Astrocyte (in vitro differentiated cells and primary cell): Measurements from ENCODE around the gene RBM23. TPM values are rescaled to one million over a fixed set of nuclear protein-coding genes. Genes with fewer than 3 reads are reported as not detected.
"Not testable (repeated sequence)": the region's sequence is repeated elsewhere in the genome, so short reads cannot be mapped to it uniquely, and the experiment has no call there.

Experiments
- DNase-seq: peaks from one replicate; pipeline ENCODE4 v3.0.0-alpha.2; 2010; ENCODE audit warnings: low read depth
- FAIRE-seq: peaks from 2 replicates; lab custom pipeline; 2011; peaks lifted over from hg19 to GRCh38; lab: Jason Lieb, UNC
- H2AFZ ChIP-seq: 2 replicates; pipeline ENCODE4 v1.6.0; 2012; ENCODE audit warnings: low read depth, low read length, inconsistent platforms
- H3K27ac ChIP-seq: 2 replicates; pipeline ENCODE4 v1.5.1; 2011; ENCODE audit warnings: low read depth, low read length, inconsistent platforms
- H3K27me3 ChIP-seq: 2 replicates; pipeline ENCODE4 v1.6.0; 2011; ENCODE audit warnings: low read length, inconsistent platforms; ENCODE audit not compliant: insufficient read depth
- H3K36me3 ChIP-seq: 2 replicates; pipeline ENCODE4 v1.5.1; 2011; ENCODE audit warnings: low read length, inconsistent platforms; ENCODE audit not compliant: insufficient read depth
- H3K4me1 ChIP-seq: 2 replicates; pipeline ENCODE4 v1.5.1; 2011; ENCODE audit warnings: low read length, inconsistent platforms; ENCODE audit not compliant: insufficient read depth
- H3K4me2 ChIP-seq: 2 replicates; pipeline ENCODE4 v1.6.0; 2012; ENCODE audit warnings: low read length, inconsistent platforms
- H3K4me3 ChIP-seq: 2 replicates; pipeline ENCODE4 v1.5.1; 2011; ENCODE audit warnings: low read depth, mild to moderate bottlenecking, low read length, inconsistent platforms; ENCODE audit not compliant: insufficient read depth
- H3K79me2 ChIP-seq: 2 replicates; pipeline ENCODE4 v1.6.0; 2012; ENCODE audit warnings: mild to moderate bottlenecking, low read length, inconsistent platforms; ENCODE audit not compliant: insufficient read depth
- H3K9ac ChIP-seq: 2 replicates; pipeline ENCODE4 v1.6.0; 2012; ENCODE audit warnings: mild to moderate bottlenecking, low read length, inconsistent platforms
- H3K9me3 ChIP-seq: 2 replicates; pipeline ENCODE4 v1.5.1; 2012; ENCODE audit warnings: low read depth, mild to moderate bottlenecking, low read length, inconsistent platforms; ENCODE audit not compliant: insufficient read depth
- H4K20me1 ChIP-seq: 2 replicates; pipeline ENCODE4 v1.6.0; 2012; ENCODE audit warnings: low read length, inconsistent platforms; ENCODE audit not compliant: insufficient read depth
- H3K27ac Mint-ChIP-seq: one replicate; pipeline ENCODE4 v1.8.0; 2021; ENCODE audit warnings: mild to moderate bottlenecking, mixed read lengths; ENCODE audit not compliant: unreplicated experiment
- H3K27me3 Mint-ChIP-seq: one replicate; pipeline ENCODE4 v1.8.0; 2021; ENCODE audit warnings: low read depth, mixed read lengths; ENCODE audit not compliant: unreplicated experiment
- H3K36me3 Mint-ChIP-seq: one replicate; pipeline ENCODE4 v1.8.0; 2021; ENCODE audit warnings: low read depth, mixed read lengths; ENCODE audit not compliant: unreplicated experiment
- H3K4me1 Mint-ChIP-seq: one replicate; pipeline ENCODE4 v1.8.0; 2021; ENCODE audit warnings: low read depth, mixed read lengths; ENCODE audit not compliant: unreplicated experiment
- H3K4me3 Mint-ChIP-seq: one replicate; pipeline ENCODE4 v1.8.0; 2021; ENCODE audit warnings: mild to moderate bottlenecking, moderate library complexity, mixed read lengths; ENCODE audit not compliant: unreplicated experiment
- H3K9me3 Mint-ChIP-seq: one replicate; pipeline ENCODE4 v1.8.0; 2021; ENCODE audit warnings: mild to moderate bottlenecking, mixed read lengths; ENCODE audit not compliant: unreplicated experiment
- EZH2 ChIP-seq: IDR thresholded peaks from 2 replicates; pipeline ENCODE4 v1.6.1; 2012; ENCODE audit warnings: mild to moderate bottlenecking, low read length, inconsistent platforms; ENCODE audit not compliant: insufficient read depth
- total RNA-seq: library from RNA; stranded (reverse); gene quantifications from 2 replicates; pipeline ENCODE4 v1.2.1, GENCODE V29; 2021
- TF ChIP-seq, protein P1 (sequence below): IDR thresholded peaks from 2 replicates; pipeline ENCODE4 v1.5.1; 2011; ENCODE audit warnings: low read depth, mild to moderate bottlenecking, inconsistent platforms, low read length, moderate library complexity; ENCODE audit not compliant: insufficient read depth

The RBM23 gene
- total RNA-seq, 1 donor from 2014 or later, result 49.3 TPM

DNA sequence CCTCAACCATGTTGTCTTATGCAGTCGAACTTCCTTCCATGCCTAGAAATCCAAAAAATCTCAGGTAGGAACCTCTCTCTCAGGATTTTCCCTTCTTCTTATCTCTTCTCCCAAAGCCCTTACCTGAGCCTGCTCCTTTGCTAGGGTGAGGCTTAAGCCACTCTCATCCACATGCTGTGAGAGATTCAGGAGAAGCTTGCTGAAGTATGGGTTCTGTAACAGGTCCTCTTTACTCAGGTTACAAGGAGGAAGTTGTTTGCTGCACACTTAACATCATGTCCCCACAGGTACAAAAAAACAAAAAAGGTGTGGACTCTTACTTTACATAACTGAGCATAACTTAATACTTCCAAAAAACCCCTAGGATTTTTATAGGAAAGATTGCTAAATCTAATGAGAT, 33.5 kb upstream of the RBM23 start:
- Histone ChIP-seq H3K27ac (no peak overlapping the region), H3K79me2 (no peaks in the 10 kb centered on the region), H3K36me3 (no peaks in the 10 kb centered on the region), H3K4me2 (no peak overlapping the region), H4K20me1 (no peaks in the 10 kb centered on the region), H3K4me1 (peaks cover 10% of the 10 kb centered on the region), H3K9ac (no peak overlapping the region), H3K9me3 (no peaks in the 10 kb centered on the region), H3K27me3 (no peaks in the 10 kb centered on the region), H2AFZ (no peak overlapping the region), H3K4me3 (no peak overlapping the region)
- TF ChIP-seq, protein P1, sequence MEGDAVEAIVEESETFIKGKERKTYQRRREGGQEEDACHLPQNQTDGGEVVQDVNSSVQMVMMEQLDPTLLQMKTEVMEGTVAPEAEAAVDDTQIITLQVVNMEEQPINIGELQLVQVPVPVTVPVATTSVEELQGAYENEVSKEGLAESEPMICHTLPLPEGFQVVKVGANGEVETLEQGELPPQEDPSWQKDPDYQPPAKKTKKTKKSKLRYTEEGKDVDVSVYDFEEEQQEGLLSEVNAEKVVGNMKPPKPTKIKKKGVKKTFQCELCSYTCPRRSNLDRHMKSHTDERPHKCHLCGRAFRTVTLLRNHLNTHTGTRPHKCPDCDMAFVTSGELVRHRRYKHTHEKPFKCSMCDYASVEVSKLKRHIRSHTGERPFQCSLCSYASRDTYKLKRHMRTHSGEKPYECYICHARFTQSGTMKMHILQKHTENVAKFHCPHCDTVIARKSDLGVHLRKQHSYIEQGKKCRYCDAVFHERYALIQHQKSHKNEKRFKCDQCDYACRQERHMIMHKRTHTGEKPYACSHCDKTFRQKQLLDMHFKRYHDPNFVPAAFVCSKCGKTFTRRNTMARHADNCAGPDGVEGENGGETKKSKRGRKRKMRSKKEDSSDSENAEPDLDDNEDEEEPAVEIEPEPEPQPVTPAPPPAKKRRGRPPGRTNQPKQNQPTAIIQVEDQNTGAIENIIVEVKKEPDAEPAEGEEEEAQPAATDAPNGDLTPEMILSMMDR, result no peak
- TF ChIP-seq EZH2, result no peak
- Mint-ChIP-seq H3K9me3 (no peaks in the 10 kb centered on the region), H3K36me3 (peaks cover 8% of the 10 kb centered on the region), H3K4me1 (peaks cover 9% of the 10 kb centered on the region), H3K27ac (no peak overlapping the region), H3K27me3 (no peaks in the 10 kb centered on the region), H3K4me3 (no peak overlapping the region)
- no peak for DNase-seq
- FAIRE-seq, result no peak

DNA sequence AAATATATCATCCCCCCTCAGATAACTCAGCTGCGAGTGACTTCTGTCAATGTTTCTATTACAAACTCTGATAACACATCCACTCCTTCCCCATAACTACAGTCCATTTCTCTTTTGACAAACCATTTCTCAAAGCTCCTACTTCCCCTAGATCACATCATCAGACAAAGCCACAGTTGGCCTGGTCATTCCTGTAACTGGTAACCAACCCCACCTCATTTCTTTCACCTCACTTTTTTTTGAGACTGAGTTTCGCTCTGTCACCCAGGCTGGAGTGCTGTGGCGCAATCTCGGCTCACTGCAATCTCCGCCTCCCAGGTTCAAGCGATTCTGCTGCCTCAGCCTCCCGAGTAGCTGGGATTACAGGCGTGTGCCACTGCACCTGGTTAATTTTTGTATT, 32.8 kb upstream of the RBM23 start:
- H3K36me3 Mint-ChIP-seq, result peaks cover 12% of the 10 kb centered on the region
- not testable (repeated sequence) for H3K4me3 ChIP-seq, H3K79me2 ChIP-seq, H3K9me3 ChIP-seq, H3K27ac ChIP-seq, H4K20me1 ChIP-seq, H3K27me3 ChIP-seq, H2AFZ ChIP-seq, H3K27me3 Mint-ChIP-seq, H3K4me3 Mint-ChIP-seq, H3K9ac ChIP-seq, H3K4me1 Mint-ChIP-seq, H3K27ac Mint-ChIP-seq, FAIRE-seq, H3K9me3 Mint-ChIP-seq, H3K36me3 ChIP-seq, DNase-seq, H3K4me2 ChIP-seq
- peaks cover 10% of the 10 kb centered on the region for H3K4me1 ChIP-seq

DNA sequence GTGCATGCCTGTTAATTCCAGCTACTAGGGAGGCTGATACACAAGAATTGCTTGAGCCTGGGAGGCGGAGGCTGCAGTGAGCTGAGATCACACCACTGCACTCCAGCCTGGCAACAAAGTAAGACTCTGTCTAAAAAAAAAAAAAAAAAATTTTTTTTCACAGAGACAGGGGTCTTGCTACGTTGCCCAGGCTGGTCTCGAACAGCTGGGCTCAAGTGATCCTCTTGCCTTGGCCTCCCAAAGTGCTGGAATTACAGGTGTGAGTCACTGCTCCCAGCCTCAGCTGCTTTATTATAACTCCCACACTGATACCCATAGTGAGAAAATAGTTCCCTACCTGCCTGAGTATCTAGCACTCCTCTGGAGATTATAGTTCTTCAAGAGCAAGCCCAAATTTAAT, 26.7 kb upstream of the RBM23 start:
- no peak overlapping the region for H2AFZ ChIP-seq
- Mint-ChIP-seq H3K27me3 (no peaks in the 10 kb centered on the region), H3K36me3 (peaks cover 12% of the 10 kb centered on the region), H3K4me3 (no peak overlapping the region), H3K4me1 (no peaks in the 10 kb centered on the region), H3K27ac (no peak overlapping the region), H3K9me3 (no peaks in the 10 kb centered on the region)
- no peak overlapping the region for H3K9ac ChIP-seq
- H4K20me1 ChIP-seq, result no peaks in the 10 kb centered on the region
- DNase-seq, result no peak
- H3K27ac ChIP-seq, result no peak overlapping the region
- peaks cover 4% of the 10 kb centered on the region for H3K36me3 ChIP-seq
- H3K79me2 ChIP-seq, result no peaks in the 10 kb centered on the region
- TF ChIP-seq EZH2, result no peak
- TF ChIP-seq, protein P1, result no peak
- no peak overlapping the region for H3K4me3 ChIP-seq
- no peak overlapping the region for H3K4me2 ChIP-seq
- FAIRE-seq, result no peak
- no peaks in the 10 kb centered on the region for H3K27me3 ChIP-seq
- no peaks in the 10 kb centered on the region for H3K9me3 ChIP-seq
- H3K4me1 ChIP-seq, result no peaks in the 10 kb centered on the region
